HepG2 (cell line): ENCODE results near the gene DCAF7. TPM values are rescaled to one million over a fixed set of nuclear protein-coding genes. Genes with fewer than 3 reads are reported as not detected.
A peak's percentile ranks its signal among the peaks of the same experiment; 100 is the strongest.

Source experiments
- E2F5 ChIP-seq: sonication (generic); formaldehyde crosslinking; conservative IDR thresholded peaks from 2 replicates; pipeline ENCODE4 v1.4.0; 2020; ENCODE audit warnings: missing genetic modification reagents
- HNRNPLL ChIP-seq: fragments of 200-400 bp; formaldehyde crosslinking; IDR thresholded peaks from 2 replicates; pipeline ENCODE4 v1.6.1; 2017; ENCODE audit warnings: mild to moderate bottlenecking, low read depth, low read length; ENCODE audit not compliant: poor library complexity, severe bottlenecking
- JUND ChIP-seq: sonication (generic); formaldehyde crosslinking; IDR thresholded peaks from 2 replicates; pipeline ENCODE4 v1.8.0; 2022; ENCODE audit warnings: mild to moderate bottlenecking, missing genetic modification reagents
- MAFK ChIP-seq, 2 experiments: IDR thresholded peaks in 1 of 2; conservative IDR thresholded peaks in 1 of 2; 2 replicates each; pipeline ENCODE4 v1.6.1; 2011; ENCODE audit warnings: improper control_type of control experiment in 2 of 2, low read length in 2 of 2
- MIER3 ChIP-seq: IDR thresholded peaks from 2 replicates; pipeline ENCODE4 v1.6.1; 2016; ENCODE audit warnings: missing compliant biosample characterization, borderline replicate concordance
- NBN ChIP-seq: fragments of 450-650 bp; conservative IDR thresholded peaks from 2 replicates; pipeline ENCODE4 v1.6.1; 2017
- NFKBIZ ChIP-seq: IDR thresholded peaks from 2 replicates; pipeline ENCODE4 v1.6.1; 2018; ENCODE audit warnings: missing genetic modification reagents, missing compliant biosample characterization
- NR2F2 ChIP-seq: IDR thresholded peaks from 2 replicates; pipeline ENCODE4 v1.6.1; 2012; ENCODE audit warnings: low read depth, inconsistent platforms, borderline replicate concordance
- PRPF4 ChIP-seq: fragments of 200-400 bp; formaldehyde crosslinking; IDR thresholded peaks from 2 replicates; pipeline ENCODE4 v1.6.1; 2016; ENCODE audit warnings: low read length, low read depth; ENCODE audit not compliant: poor library complexity, severe bottlenecking
- RBFOX2 ChIP-seq: fragments of 200-400 bp; formaldehyde crosslinking; IDR thresholded peaks from 2 replicates; pipeline ENCODE4 v1.6.1; 2017; ENCODE audit warnings: low read depth, mild to moderate bottlenecking, low read length
- TAF15 ChIP-seq: fragments of 200-400 bp; formaldehyde crosslinking; IDR thresholded peaks from one replicate; pipeline ENCODE4 v1.6.1; 2018; ENCODE audit warnings: mild to moderate bottlenecking, low read depth, low read length; ENCODE audit not compliant: poor library complexity, severe bottlenecking
- TCF7 ChIP-seq: sonication (generic); IDR thresholded peaks from 2 replicates; pipeline ENCODE4 v1.6.1; 2016; ENCODE audit warnings: antibody characterized with exemption, low read depth
- ZNF720 ChIP-seq: sonication (generic); formaldehyde crosslinking; IDR thresholded peaks from 2 replicates; pipeline ENCODE4 v1.4.0; 2020; ENCODE audit warnings: missing genetic modification reagents
- ZSCAN12 ChIP-seq: sonication (generic); formaldehyde crosslinking; IDR thresholded peaks from 2 replicates; pipeline ENCODE4 v1.9.0; 2021; ENCODE audit warnings: mild to moderate bottlenecking, missing genetic modification reagents
- polyA plus RNA-seq, 8 experiments: library from polyadenylated mRNA; depleted of rRNA in 3 of 8; stranded (reverse) in 7 of 8; unstranded in 1 of 8; fragments of >200 nt; fragmentation: Illumina TruSeq in 4 of 8; extraction: Trizol in 4 of 8; gene quantifications; 2 replicates each; pipeline versions ENCODE4 v1.2.1 to v1.2.3, GENCODE V29; 2011 to 2016; ENCODE audit warnings: low read depth in 4 of 8, missing spikeins in 1 of 8, mixed read lengths in 1 of 8; ENCODE audit not compliant: insufficient read depth in 1 of 8
- total RNA-seq, 5 experiments: library from RNA; depleted of rRNA; stranded (reverse); fragments of >200 nt; fragmentation: Illumina TruSeq; extraction: Trizol; gene quantifications; 2 replicates each; pipeline ENCODE4 v1.2.3, GENCODE V29; 2016; ENCODE audit warnings: low read depth in 1 of 5
- TF ChIP-seq, protein P1 (sequence below): sonication (generic); formaldehyde crosslinking; IDR thresholded peaks from 2 replicates; pipeline ENCODE4 v1.4.0; 2020; ENCODE audit warnings: missing genetic modification reagents, borderline replicate concordance
- TF ChIP-seq, protein P2 (sequence below): fragments of 450-650 bp; IDR thresholded peaks from 2 replicates; pipeline ENCODE4 v1.6.1; 2017; ENCODE audit warnings: mild to moderate bottlenecking
- TF ChIP-seq, protein P3 (sequence below): sonication (generic); formaldehyde crosslinking; IDR thresholded peaks from 2 replicates; pipeline ENCODE4 v1.5.1; 2020; ENCODE audit warnings: missing genetic modification reagents, mild to moderate bottlenecking, borderline replicate concordance

The DCAF7 gene
- total and polyA plus RNA-seq, 2 of the 13 experiments (the other 11 are each of a cell fraction or from before 2014, with no cell fraction given) = 55.2 to 73.4 TPM

- TF ChIP-seq RBFOX2 (peak; percentile 97), NR2F2 (peak; percentile 68; the same call in 1 of the 2 replicates), NFKBIZ (peak; percentile 85), TAF15 (no peak), JUND (CRISPR knock-in tag) (peak; percentile 74; the same call in 1 of the 2 replicates), MAFK (conservative IDR thresholded peaks at IDR 0.05 in 1 of 2, IDR thresholded peaks at IDR 0.05 in 1 of 2; ENCODE audit: low read length in 2 of 2) (no peak), HNRNPLL (peak; percentile 87), TCF7 (peak; percentile 31; the same call in 1 of the 2 replicates), MIER3 (CRISPR knock-in tag) (peak; percentile 97), ZNF720 (CRISPR knock-in tag) (0 out of 2 replicates have a peak, but pooled peaks have one; percentile 88), NBN (no peak), PRPF4 (peak; percentile 62), ZSCAN12 (CRISPR knock-in tag) (peak; percentile 90), E2F5 (CRISPR knock-in tag) (peak; percentile 77; the same call in 1 of the 2 replicates)
- TF ChIP-seq, protein P1, sequence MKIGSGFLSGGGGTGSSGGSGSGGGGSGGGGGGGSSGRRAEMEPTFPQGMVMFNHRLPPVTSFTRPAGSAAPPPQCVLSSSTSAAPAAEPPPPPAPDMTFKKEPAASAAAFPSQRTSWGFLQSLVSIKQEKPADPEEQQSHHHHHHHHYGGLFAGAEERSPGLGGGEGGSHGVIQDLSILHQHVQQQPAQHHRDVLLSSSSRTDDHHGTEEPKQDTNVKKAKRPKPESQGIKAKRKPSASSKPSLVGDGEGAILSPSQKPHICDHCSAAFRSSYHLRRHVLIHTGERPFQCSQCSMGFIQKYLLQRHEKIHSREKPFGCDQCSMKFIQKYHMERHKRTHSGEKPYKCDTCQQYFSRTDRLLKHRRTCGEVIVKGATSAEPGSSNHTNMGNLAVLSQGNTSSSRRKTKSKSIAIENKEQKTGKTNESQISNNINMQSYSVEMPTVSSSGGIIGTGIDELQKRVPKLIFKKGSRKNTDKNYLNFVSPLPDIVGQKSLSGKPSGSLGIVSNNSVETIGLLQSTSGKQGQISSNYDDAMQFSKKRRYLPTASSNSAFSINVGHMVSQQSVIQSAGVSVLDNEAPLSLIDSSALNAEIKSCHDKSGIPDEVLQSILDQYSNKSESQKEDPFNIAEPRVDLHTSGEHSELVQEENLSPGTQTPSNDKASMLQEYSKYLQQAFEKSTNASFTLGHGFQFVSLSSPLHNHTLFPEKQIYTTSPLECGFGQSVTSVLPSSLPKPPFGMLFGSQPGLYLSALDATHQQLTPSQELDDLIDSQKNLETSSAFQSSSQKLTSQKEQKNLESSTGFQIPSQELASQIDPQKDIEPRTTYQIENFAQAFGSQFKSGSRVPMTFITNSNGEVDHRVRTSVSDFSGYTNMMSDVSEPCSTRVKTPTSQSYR = peak; percentile 44; the same call in 1 of the 2 replicates
- TF ChIP-seq, protein P2, sequence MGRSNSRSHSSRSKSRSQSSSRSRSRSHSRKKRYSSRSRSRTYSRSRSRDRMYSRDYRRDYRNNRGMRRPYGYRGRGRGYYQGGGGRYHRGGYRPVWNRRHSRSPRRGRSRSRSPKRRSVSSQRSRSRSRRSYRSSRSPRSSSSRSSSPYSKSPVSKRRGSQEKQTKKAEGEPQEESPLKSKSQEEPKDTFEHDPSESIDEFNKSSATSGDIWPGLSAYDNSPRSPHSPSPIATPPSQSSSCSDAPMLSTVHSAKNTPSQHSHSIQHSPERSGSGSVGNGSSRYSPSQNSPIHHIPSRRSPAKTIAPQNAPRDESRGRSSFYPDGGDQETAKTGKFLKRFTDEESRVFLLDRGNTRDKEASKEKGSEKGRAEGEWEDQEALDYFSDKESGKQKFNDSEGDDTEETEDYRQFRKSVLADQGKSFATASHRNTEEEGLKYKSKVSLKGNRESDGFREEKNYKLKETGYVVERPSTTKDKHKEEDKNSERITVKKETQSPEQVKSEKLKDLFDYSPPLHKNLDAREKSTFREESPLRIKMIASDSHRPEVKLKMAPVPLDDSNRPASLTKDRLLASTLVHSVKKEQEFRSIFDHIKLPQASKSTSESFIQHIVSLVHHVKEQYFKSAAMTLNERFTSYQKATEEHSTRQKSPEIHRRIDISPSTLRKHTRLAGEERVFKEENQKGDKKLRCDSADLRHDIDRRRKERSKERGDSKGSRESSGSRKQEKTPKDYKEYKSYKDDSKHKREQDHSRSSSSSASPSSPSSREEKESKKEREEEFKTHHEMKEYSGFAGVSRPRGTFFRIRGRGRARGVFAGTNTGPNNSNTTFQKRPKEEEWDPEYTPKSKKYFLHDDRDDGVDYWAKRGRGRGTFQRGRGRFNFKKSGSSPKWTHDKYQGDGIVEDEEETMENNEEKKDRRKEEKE = no peak
- TF ChIP-seq, protein P3, sequence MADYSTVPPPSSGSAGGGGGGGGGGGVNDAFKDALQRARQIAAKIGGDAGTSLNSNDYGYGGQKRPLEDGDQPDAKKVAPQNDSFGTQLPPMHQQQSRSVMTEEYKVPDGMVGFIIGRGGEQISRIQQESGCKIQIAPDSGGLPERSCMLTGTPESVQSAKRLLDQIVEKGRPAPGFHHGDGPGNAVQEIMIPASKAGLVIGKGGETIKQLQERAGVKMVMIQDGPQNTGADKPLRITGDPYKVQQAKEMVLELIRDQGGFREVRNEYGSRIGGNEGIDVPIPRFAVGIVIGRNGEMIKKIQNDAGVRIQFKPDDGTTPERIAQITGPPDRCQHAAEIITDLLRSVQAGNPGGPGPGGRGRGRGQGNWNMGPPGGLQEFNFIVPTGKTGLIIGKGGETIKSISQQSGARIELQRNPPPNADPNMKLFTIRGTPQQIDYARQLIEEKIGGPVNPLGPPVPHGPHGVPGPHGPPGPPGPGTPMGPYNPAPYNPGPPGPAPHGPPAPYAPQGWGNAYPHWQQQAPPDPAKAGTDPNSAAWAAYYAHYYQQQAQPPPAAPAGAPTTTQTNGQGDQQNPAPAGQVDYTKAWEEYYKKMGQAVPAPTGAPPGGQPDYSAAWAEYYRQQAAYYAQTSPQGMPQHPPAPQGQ (CRISPR knock-in tag) = peak; percentile 100
Measured at GRCh38 chr17:63600569-63601438, 50.5 kb downstream of the DCAF7 start, which contains the start of gene TACO1 (continued).
